Activated B cell treated with CpG ODN at 0.5 μM for 24 hours (primary cell): Measurements from ENCODE around the gene CACNA2D3. TPM values are rescaled to one million over a fixed set of nuclear protein-coding genes. Genes with fewer than 3 reads are reported as not detected.

Source experiments
- ATAC-seq: fragments of 200-7000 bp; cut with Tn5 transposase; one replicate; pipeline ENCODE4 v1.10.0; 2021; ENCODE audit warnings: low read depth, mild to moderate bottlenecking, moderate library complexity
- CTCF ChIA-PET: fragments of 350-600 bp; sonication (Branson Sonifier 250); formaldehyde crosslinking; loops from one replicate; lab custom pipeline; 2021; ENCODE audit warnings: antibody characterized with exemption; lab: Charles Lee
- POLR2A ChIA-PET: fragments of 350-600 bp; sonication (Branson Sonifier 250); formaldehyde crosslinking; loops from one replicate; lab custom pipeline; 2021; ENCODE audit warnings: antibody characterized with exemption; lab: Charles Lee
- DNase-seq: peaks from one replicate; pipeline ENCODE4 v3.0.0; 2022
- H3K27ac Mint-ChIP-seq: one replicate; pipeline ENCODE4 v1.8.0; 2020; ENCODE audit warnings: mixed read lengths
- H3K27me3 Mint-ChIP-seq: one replicate; pipeline ENCODE4 v1.8.0; 2021; ENCODE audit warnings: mixed read lengths
- H3K36me3 Mint-ChIP-seq: one replicate; pipeline ENCODE4 v1.8.0; 2021; ENCODE audit warnings: low read depth, mixed read lengths
- H3K4me1 Mint-ChIP-seq: one replicate; pipeline ENCODE4 v1.8.0; 2021; ENCODE audit warnings: mixed read lengths
- H3K4me3 Mint-ChIP-seq: one replicate; pipeline ENCODE4 v1.8.0; 2020; ENCODE audit warnings: mild to moderate bottlenecking, mixed read lengths
- H3K9me3 Mint-ChIP-seq: one replicate; pipeline ENCODE4 v1.8.0; 2020; ENCODE audit warnings: mixed read lengths
- intact Hi-C: fragments of 100-400 bp; cut with micrococcal nuclease; formaldehyde crosslinking; loops from one replicate; pipeline ENCODE4 v1.15.1; 2024
- total RNA-seq: library from RNA; stranded (reverse); gene quantifications from 2 replicates; pipeline ENCODE4 v1.2.3, GENCODE V29; 2022
- TF ChIP-seq, protein P1 (sequence below): fragments of 200-600 bp; IDR thresholded peaks from one replicate; pipeline ENCODE4 v1.8.0; 2022; ENCODE audit warnings: antibody characterized with exemption, mild to moderate bottlenecking

CACNA2D3 gene
- not detected in 2 replicates for total RNA-seq

- POLR2A ChIA-PET = no interaction called here
- Mint-ChIP-seq H3K27ac (no peak within 1 kb of the TSS), H3K36me3 (no peaks in the 10 kb centered on the region), H3K27me3 (peaks cover 46% of the 10 kb centered on the region), H3K4me3 (peak within 1 kb of the TSS; percentile 17), H3K9me3 (no peaks in the 10 kb centered on the region), H3K4me1 (peaks cover 20% of the 10 kb centered on the region)
- intact Hi-C loops = no loop called here
- DNase-seq = no peak
- CTCF ChIA-PET = no interaction called here
- peak; percentile 21 for ATAC-seq
- TF ChIP-seq, protein P1, sequence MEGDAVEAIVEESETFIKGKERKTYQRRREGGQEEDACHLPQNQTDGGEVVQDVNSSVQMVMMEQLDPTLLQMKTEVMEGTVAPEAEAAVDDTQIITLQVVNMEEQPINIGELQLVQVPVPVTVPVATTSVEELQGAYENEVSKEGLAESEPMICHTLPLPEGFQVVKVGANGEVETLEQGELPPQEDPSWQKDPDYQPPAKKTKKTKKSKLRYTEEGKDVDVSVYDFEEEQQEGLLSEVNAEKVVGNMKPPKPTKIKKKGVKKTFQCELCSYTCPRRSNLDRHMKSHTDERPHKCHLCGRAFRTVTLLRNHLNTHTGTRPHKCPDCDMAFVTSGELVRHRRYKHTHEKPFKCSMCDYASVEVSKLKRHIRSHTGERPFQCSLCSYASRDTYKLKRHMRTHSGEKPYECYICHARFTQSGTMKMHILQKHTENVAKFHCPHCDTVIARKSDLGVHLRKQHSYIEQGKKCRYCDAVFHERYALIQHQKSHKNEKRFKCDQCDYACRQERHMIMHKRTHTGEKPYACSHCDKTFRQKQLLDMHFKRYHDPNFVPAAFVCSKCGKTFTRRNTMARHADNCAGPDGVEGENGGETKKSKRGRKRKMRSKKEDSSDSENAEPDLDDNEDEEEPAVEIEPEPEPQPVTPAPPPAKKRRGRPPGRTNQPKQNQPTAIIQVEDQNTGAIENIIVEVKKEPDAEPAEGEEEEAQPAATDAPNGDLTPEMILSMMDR = no peak
Observed at GRCh38 chr3:54122324-54123002, at the start of gene CACNA2D3. CACNA2D3 (plus strand) TSS chr3:54122552.

- TF ChIP-seq, protein P1 = no peak
- Mint-ChIP-seq H3K36me3 (no peaks in the 10 kb centered on the region), H3K9me3 (peaks cover 10% of the 10 kb centered on the region), H3K4me1 (no peaks in the 10 kb centered on the region), H3K4me3 (no peak overlapping the region), H3K27ac (no peak overlapping the region), H3K27me3 (peaks cover 3% of the 10 kb centered on the region)
- ChIA-PET POLR2A (no interaction called here), CTCF (no interaction called here)
- intact Hi-C loops = no loop called here
- no peak for ATAC-seq
- DNase-seq = no peak
Observed at GRCh38 chr3:54073386-54073785, 49.0 kb upstream of the CACNA2D3 start.

DNA sequence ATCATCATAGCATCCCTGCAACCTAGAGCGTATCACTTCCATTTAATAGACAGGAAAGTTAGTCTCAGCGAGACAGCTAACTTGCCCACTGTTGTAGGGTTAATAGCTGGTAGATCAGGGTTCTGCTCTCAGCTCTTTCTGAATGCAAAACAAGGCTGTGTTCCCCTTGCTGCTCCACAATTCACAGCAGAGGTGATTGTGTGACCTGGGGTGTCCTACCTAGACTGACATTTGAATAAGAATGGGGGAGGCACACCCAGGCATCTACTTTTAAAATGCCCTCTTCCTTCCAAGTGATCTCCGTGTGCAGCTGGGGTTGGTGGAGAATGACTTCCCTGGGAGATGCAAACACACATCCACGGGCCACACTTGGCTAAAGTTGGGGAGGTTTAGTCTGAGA is 43.0 kb upstream of the CACNA2D3 start:
- ChIA-PET POLR2A (no interaction called here), CTCF (no interaction called here)
- H3K27ac Mint-ChIP-seq = no peak overlapping the region
- H3K4me3 Mint-ChIP-seq = no peak overlapping the region
- H3K36me3 Mint-ChIP-seq = no peaks in the 10 kb centered on the region
- no peaks in the 10 kb centered on the region for H3K4me1 Mint-ChIP-seq
- DNase-seq (no peak), ATAC-seq (no peak)
- no peaks in the 10 kb centered on the region for H3K9me3 Mint-ChIP-seq
- TF ChIP-seq, protein P1 = no peak
- intact Hi-C loops = no loop called here
- peaks cover 13% of the 10 kb centered on the region for H3K27me3 Mint-ChIP-seq

GRCh38 chr3:54079730-54080325 is 42.5 kb upstream of the CACNA2D3 start:
- Mint-ChIP-seq H3K36me3 (no peaks in the 10 kb centered on the region), H3K4me1 (no peaks in the 10 kb centered on the region), H3K9me3 (no peaks in the 10 kb centered on the region), H3K4me3 (no peak overlapping the region), H3K27ac (no peak overlapping the region), H3K27me3 (peaks cover 13% of the 10 kb centered on the region)
- ATAC-seq (no peak), DNase-seq (no peak)
- ChIA-PET CTCF (no interaction called here), POLR2A (no interaction called here)
- intact Hi-C loops = no loop called here
- TF ChIP-seq, protein P1 = no peak

- Mint-ChIP-seq H3K9me3 (no peaks in the 10 kb centered on the region), H3K4me3 (no peak overlapping the region), H3K27ac (no peak overlapping the region), H3K27me3 (peaks cover 35% of the 10 kb centered on the region), H3K36me3 (no peaks in the 10 kb centered on the region), H3K4me1 (no peaks in the 10 kb centered on the region)
- intact Hi-C loops = no loop called here
- POLR2A ChIA-PET = no interaction called here
- TF ChIP-seq, protein P1 = no peak
- CTCF ChIA-PET = no interaction called here
- no peak for DNase-seq
- no peak for ATAC-seq
Observed at GRCh38 chr3:54083921-54084320, 38.4 kb upstream of the CACNA2D3 start.
